Adrenal gland (tissue), 12 donors: ENCODE results near the gene IFT25. TPM values are rescaled to one million over a fixed set of nuclear protein-coding genes. Genes with fewer than 3 reads are reported as not detected.

Experiments used
- DNase-seq, 7 donors: peaks; one replicate each; pipeline ENCODE4 v3.0.0-alpha.2; 2019 to 2020
- H3K27ac ChIP-seq, 5 donors: fragments of 200-600 bp; sonication (generic) in 4 of 5; 1 replicate in 3 of 5; 2 replicates in 2 of 5; pipeline versions ENCODE4 v1.5.1 to v1.8.0; 2016 to 2020; ENCODE audit warnings: mild to moderate bottlenecking in 1 of 5
- H3K27me3 ChIP-seq: fragments of 200-600 bp; 2 replicates; pipeline ENCODE4 v1.8.0; 2021
- H3K36me3 ChIP-seq, 2 donors: fragments of 200-600 bp; replicated peaks in 1 of 2; 1 replicate in 1 of 2; 2 replicates in 1 of 2; pipeline versions ENCODE4 v1.5.1 to v1.8.0; 2018 to 2022
- H3K4me1 ChIP-seq, 2 donors: fragments of 200-600 bp; replicated peaks in 1 of 2; 1 replicate in 1 of 2; 2 replicates in 1 of 2; pipeline versions ENCODE4 v1.5.1 to v1.8.0; 2018 to 2021
- H3K4me3 ChIP-seq, 4 donors: fragments of 200-600 bp; sonication (generic) in 3 of 4; one replicate each; pipeline ENCODE4 v1.5.1; 2016 to 2018
- H3K9me3 ChIP-seq, 3 donors: fragments of 200-600 bp; sonication (generic) in 1 of 3; replicated peaks in 1 of 3; 1 replicate in 2 of 3; 2 replicates in 1 of 3; pipeline versions ENCODE4 v1.5.1 to v1.8.0; 2016 to 2021
- POLR2A ChIP-seq, 2 donors: fragments of 450-650 bp; IDR thresholded peaks; one replicate each; pipeline ENCODE4 v1.6.1; 2017; ENCODE audit warnings: antibody characterized with exemption in 2 of 2, mild to moderate bottlenecking in 2 of 2, moderate library complexity in 1 of 2
- WGBS, 4 donors: extraction: QIAGEN DNeasy Blood & Tissue Kit in 2 of 4; methylation state at CpG; one replicate each; pipeline versions ENCODE4 v1.1.5 to v1.1.7; 2013 to 2017; 5-methylcytosine and 5-hydroxymethylcytosine counted together
- intact Hi-C, 2 donors: fragments of 100-400 bp; cut with DNase I; formaldehyde crosslinking; loops; one replicate each; pipeline versions ENCODE4 v1.14.1 to v1.15.0; 2022 to 2023
- polyA plus RNA-seq, 3 donors: library from polyadenylated mRNA; stranded (reverse); fragments of 200-250 nt in 2 of 3; fragments of 350-450 nt in 1 of 3; fragmentation: Illumina TruSeq in 1 of 3; extraction: RNeasy Lipid Tissue Mini Kit (QIAGEN cat#74804) in 1 of 3; gene quantifications; one replicate each; pipeline ENCODE4 v1.2.3, GENCODE V29; 2013 to 2014
- total RNA-seq, 9 donors: library from RNA; depleted of rRNA in 4 of 9; stranded (reverse); fragments of >200 nt in 4 of 9; fragments of 120-200 nt in 1 of 9; fragmentation: NEBNext Ultra II Directional in 1 of 9; extraction: Animal tissue kit (Norgen Biotek cat#: 25700) in 1 of 9; gene quantifications; one replicate each; pipeline versions ENCODE4 v1.1.0 to v1.2.4, GENCODE V29; 2013 to 2023
- TF ChIP-seq, protein P1 (sequence below), 6 experiments: fragments of 450-650 bp in 4 of 6; fragments of 200-600 bp in 2 of 6; sonication (generic) in 1 of 6; IDR thresholded peaks; 1 replicate in 5 of 6; 2 replicates in 1 of 6; pipeline versions ENCODE4 v1.5.1 to v1.8.0; 2016 to 2021; ENCODE audit warnings: antibody characterized with exemption in 6 of 6, mild to moderate bottlenecking in 2 of 6, moderate library complexity in 1 of 6
- donor health status: healthy with polysubstance abuse.
- donor health status: Bipolar disorder and iron deficiency.
- donor health status: DM: yes; HTN: yes; CAD: no.
- donor health status: DM: no; HTN: no; CAD: no.
- donor health status: DM: no; HTN: no; CAD: no.
- donor health status: DM: yes; HTN: yes; CAD: no.

IFT25 gene
- total and polyA plus RNA-seq, 12 donors, result 7.2 to 53.1 (median 29.1) TPM

- 70 to 73% (median 72%) methylated on average over 5 of the region's 5 CpGs for WGBS, 4 donors
- no peak for DNase-seq
- TF ChIP-seq POLR2A (IDR thresholded peaks at IDR 0.05), result no peak
- TF ChIP-seq, protein P1, sequence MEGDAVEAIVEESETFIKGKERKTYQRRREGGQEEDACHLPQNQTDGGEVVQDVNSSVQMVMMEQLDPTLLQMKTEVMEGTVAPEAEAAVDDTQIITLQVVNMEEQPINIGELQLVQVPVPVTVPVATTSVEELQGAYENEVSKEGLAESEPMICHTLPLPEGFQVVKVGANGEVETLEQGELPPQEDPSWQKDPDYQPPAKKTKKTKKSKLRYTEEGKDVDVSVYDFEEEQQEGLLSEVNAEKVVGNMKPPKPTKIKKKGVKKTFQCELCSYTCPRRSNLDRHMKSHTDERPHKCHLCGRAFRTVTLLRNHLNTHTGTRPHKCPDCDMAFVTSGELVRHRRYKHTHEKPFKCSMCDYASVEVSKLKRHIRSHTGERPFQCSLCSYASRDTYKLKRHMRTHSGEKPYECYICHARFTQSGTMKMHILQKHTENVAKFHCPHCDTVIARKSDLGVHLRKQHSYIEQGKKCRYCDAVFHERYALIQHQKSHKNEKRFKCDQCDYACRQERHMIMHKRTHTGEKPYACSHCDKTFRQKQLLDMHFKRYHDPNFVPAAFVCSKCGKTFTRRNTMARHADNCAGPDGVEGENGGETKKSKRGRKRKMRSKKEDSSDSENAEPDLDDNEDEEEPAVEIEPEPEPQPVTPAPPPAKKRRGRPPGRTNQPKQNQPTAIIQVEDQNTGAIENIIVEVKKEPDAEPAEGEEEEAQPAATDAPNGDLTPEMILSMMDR (IDR thresholded peaks at IDR 0.05), result no peak
- Histone ChIP-seq H3K4me1 (peaks cover 5 to 22% of the 10 kb centered on the region in 2 donors), H3K9me3 (no peaks in the 10 kb centered on the region), H3K36me3 (peaks cover 0 to 73% of the 10 kb centered on the region in 2 donors), H3K27me3 (no peaks in the 10 kb centered on the region), H3K4me3 (no peak overlapping the region), H3K27ac (no peak overlapping the region)
- intact Hi-C loops, result loop anchor here in 1 of 2 donors (5.0 kb wide), 1 partner anchor 87 kb away; no protein-coding TSS in a partner anchor
Observed at GRCh38 chr1:53964109-53964508, 18.6 kb upstream of the IFT25 start.

- no peak overlapping the region for H3K4me3 ChIP-seq
- no peak for DNase-seq
- peaks cover 0 to 69% of the 10 kb centered on the region in 2 donors for H3K36me3 ChIP-seq
- 87 to 92% (median 88%) methylated on average over 4 of the region's 4 CpGs for WGBS, 4 donors
- H3K9me3 ChIP-seq, result no peaks in the 10 kb centered on the region
- no peak overlapping the region for H3K27ac ChIP-seq
- no peaks in the 10 kb centered on the region for H3K27me3 ChIP-seq
- H3K4me1 ChIP-seq, result peaks cover 5 to 22% of the 10 kb centered on the region in 2 donors
- TF ChIP-seq, protein P1 (IDR thresholded peaks at IDR 0.05), result no peak
- intact Hi-C loops, result loop anchor here in 1 of 2 donors (5.0 kb wide), 1 partner anchor 86 kb away; no protein-coding TSS in a partner anchor
Observed at GRCh38 chr1:53963460-53963859, 18.0 kb upstream of the IFT25 start.

- no peaks in the 10 kb centered on the region for H3K9me3 ChIP-seq
- intact Hi-C loops, result loop anchor here in 1 of 2 donors (5.0 kb wide), 1 partner anchor 85 kb away; no protein-coding TSS in a partner anchor
- peaks cover 7 to 26% of the 10 kb centered on the region in 2 donors for H3K4me1 ChIP-seq
- no peak overlapping the region for H3K4me3 ChIP-seq
- H3K27me3 ChIP-seq, result no peaks in the 10 kb centered on the region
- TF ChIP-seq POLR2A (IDR thresholded peaks at IDR 0.05), result no peak
- TF ChIP-seq, protein P1 (IDR thresholded peaks at IDR 0.05), result no peak
- H3K36me3 ChIP-seq, result peaks cover 0 to 58% of the 10 kb centered on the region in 2 donors
- DNase-seq, result peak in 2 of 7 donors; percentile 18 to 31
- H3K27ac ChIP-seq, result peak overlapping the region in 2 of 5 donors; percentile 4 to 38
- WGBS, 4 donors, result 56 to 70% (median 63%) methylated on average over 4 of the region's 4 CpGs
Observed at GRCh38 chr1:53962395-53962794, 16.9 kb upstream of the IFT25 start.

GRCh38 chr1:53959664-53960250, 14.3 kb upstream of the IFT25 start:
- H3K9me3 ChIP-seq, result no peaks in the 10 kb centered on the region
- no peak overlapping the region for H3K4me3 ChIP-seq
- DNase-seq, result no peak
- intact Hi-C loops, result loop anchor here (5.0 kb wide), 1 partner anchor 82 kb away; no protein-coding TSS in a partner anchor
- no peak for TF ChIP-seq POLR2A (IDR thresholded peaks at IDR 0.05)
- TF ChIP-seq, protein P1 (IDR thresholded peaks at IDR 0.05), result peak; percentile 38 to 85 (median 64)
- no peak overlapping the region for H3K27ac ChIP-seq
- H3K27me3 ChIP-seq, result no peaks in the 10 kb centered on the region
- peaks cover 19 to 45% of the 10 kb centered on the region in 2 donors for H3K4me1 ChIP-seq
- H3K36me3 ChIP-seq, result peaks cover 0 to 43% of the 10 kb centered on the region in 2 donors
